Measurements from ENCODE around the gene PI4K2B.
A peak's percentile ranks its signal among the peaks of the same experiment; 100 is the strongest.
"Not testable (repeated sequence)": the region's sequence is repeated elsewhere in the genome, so short reads cannot be mapped to it uniquely, and the experiment has no call there.

The PI4K2B gene

DNA sequence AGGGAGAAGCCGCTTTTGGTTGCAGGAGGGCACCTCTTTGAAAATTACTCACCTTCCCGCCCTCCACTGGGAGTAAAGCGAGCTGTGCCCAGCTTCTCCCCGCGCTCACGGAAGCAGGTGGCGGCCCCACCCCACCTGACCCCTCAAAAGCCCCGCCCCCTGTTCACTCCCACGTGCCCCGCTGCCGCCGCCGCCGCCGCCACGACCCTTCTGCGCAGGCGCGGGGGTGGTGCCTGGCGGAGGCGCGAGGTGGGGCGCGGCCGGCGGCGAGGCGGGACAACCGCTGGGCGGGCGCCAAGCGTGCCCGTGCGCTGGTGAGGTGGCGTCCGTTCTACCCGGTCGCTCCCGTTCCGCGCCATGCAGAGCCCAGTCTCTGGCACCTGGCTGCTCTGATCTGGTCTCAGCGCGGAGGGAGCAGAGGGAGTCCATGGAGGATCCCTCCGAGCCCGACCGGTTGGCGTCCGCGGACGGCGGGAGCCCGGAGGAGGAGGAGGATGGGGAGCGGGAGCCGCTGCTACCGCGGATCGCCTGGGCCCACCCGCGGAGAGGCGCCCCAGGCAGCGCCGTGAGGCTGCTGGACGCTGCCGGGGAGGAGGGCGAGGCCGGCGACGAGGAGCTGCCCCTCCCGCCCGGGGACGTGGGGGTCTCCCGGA lies at the start of gene PI4K2B:
TSS of gene PI4K2B (plus strand) at position 297 of the 653 bp plus-strand sequence. CDS start at position 428, 131 bp downstream.
- DNase-seq = peak; percentile 78 to 93 (median 82)

DNA sequence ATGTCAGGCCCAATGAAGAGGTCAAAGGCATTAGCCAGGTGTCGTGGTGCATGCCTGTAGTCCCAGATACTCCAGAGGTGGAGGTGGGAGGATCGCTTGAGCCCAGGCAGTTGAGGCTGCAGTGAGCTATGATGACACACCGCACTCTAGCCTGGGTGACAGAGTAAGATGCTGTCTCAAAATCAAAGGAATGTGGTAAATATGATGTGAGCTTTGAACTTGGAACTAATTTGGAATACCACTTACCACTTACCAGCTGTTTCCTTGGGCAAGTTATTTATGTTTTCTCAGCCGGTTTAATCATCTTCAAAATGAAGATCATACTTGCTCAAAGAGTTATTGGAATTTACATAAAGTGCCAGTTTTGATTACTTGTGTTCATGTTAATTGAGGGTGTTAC lies 49.8 kb upstream of the PI4K2B start:
- DNase-seq = no peak

DNA sequence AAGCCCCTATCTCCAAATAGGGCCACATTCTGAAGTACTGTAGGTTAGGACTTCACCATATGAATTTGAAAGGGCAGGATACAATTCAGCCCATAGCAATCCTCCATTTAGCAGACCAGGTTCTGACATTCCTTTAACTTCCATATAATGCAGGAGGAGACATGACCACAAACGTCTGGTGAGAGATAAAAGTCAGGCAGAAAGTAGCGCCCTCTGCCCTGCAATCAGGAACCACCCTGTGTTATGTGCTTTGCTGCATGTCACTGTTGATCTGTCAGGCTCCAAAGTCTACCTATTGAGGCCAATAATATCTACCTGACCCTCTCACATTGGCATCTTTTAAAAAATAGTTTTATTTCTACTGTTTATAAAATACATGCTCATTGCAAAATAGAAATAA lies 43.4 kb upstream of the PI4K2B start:
- no peak for DNase-seq

DNA sequence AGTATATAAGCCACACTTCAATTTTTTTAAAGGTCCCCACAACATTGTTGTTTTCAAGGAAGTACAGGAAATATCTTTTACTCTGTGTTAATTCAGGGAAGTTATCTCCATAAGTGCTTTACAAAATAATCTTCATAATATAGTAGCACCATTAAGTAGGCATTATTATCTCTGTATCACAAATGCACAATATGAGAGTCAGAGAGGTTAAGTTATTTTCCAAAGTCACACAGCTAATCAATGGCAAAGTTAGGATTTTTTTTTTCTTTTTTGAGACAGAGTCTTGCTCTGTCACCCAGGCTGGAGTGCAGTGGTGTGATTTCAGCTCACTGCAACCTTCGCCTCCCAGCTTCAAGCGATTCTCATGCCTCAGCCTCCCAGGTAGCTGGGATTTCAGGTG lies 35.1 kb upstream of the PI4K2B start:
- no peak for DNase-seq

DNA sequence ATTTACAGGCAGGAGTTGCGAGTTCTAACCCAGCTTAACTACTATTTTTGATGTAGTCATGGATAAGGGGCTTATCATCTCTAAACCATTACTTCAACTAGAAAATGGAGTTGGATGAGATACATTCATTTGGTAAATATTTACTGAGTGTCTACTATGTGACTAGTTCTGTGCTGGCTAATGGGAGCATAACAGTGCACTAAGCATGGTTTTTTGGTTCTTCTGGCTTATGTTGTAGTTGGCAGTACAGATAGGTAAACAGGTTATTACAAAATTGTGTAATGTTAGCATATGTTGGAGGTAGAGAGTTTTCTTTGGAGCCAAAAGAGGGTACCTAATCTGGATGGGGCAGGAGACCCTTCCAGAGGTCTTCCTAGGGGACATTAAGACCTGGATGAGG lies 25.8 kb upstream of the PI4K2B start:
- no peak for DNase-seq

DNA sequence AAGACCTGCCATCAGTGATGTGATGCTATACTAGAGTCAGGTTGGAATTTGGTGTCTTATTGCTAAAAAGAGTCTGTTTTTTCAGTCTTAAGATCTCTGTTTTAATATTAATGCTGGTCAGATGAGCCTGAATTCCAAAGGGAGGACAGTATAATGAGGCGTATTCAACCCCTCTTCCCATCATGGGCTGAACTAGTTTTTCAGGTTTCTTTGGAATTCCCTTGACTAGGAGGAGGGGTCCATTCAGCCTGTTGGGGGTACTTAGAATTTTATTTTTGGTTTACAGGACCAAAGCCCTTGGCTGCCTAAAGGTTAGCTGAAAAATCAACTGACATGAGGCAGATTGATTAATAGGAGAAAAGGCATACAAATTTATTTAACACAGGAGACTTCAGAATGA lies 24.1 kb upstream of the PI4K2B start:
- no peak for DNase-seq

DNA sequence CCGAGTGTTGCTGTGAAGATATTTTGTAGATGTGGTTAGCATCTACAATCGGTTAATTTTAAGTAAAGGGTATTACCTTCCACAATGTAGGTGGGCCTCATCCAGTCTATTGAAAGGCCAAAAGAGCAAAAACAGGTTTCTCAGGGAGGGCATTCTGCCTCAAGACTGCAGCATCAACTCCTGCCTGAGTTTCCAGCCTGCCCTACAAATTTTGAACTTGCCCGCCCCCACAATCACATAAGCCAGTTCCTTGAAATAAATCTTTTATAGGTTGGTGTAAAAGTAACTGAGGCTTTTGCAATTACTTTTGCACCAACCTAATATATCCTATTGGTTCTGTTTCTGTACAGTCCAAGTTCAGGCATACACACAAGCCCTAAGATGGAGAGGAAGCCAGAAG lies 22.1 kb upstream of the PI4K2B start:
- DNase-seq = no peak

DNA sequence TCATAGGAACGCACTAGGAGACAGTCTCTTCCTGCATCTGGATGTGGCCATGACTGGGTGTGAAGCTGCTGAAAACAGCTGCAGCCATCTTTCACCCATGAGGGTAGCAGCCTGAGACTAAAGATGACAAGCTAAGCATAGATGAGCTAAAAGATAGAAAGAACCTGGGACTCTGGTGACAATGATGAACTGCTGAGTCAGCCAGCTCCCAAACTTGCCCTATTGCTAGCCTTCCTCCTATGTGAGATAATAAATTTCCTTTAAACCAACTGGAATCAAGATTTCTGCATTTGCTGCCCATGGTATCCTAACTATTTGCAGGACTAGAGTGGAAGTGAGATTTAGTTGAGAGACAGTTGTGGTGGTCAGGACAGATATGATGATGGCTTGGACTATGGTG lies 21.0 kb upstream of the PI4K2B start:
- DNase-seq = no peak

DNA sequence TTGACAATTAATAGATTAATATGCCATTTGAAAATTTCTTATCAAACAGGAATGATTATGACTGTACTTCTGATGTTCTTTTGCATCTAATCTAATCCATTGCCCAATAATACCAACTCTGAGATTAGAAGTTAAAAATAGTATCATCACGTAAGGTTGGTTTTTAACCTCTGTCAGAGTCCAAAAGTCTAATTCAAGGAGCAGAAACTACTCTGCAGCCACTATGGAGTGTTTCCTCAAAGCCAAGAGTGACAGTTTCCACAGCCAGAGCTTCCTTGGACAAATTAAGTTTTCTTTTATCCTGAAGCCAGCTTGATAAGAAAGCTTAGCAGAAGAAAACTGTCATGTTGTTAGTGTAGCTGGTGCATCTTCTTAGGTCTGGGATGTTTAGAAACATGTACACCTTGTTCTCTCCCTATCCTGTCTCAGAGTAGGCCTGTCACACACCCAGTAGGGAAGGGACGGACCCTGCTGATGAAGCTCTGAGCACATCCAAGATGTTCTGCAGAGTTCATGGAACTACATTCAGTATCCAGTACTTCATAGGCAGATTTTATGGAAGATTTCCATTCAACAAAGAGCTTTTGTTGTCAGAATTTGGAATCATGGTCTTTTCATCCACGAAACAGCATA lies 20.4 kb upstream of the PI4K2B start:
- no peak for DNase-seq

DNA sequence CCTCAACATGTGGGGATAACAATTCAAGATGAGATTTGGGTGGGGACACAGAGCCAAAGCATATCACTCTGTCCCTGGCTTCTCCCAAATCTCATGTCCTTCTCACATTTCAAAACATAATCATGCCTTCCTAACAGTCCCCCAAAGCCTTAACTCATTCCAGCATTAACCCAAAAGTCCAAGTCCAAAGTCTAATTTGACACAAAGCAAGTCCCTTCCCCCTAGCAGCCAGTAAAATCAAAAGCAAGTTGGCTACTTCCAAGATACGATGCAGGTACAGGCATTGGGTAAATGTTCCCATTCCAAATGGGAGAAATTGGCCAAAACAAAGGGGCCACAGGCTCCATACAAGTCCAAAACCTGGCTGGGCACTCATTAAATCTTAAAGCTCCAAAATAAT lies 19.1 kb upstream of the PI4K2B start:
- not testable (repeated sequence) for DNase-seq

DNA sequence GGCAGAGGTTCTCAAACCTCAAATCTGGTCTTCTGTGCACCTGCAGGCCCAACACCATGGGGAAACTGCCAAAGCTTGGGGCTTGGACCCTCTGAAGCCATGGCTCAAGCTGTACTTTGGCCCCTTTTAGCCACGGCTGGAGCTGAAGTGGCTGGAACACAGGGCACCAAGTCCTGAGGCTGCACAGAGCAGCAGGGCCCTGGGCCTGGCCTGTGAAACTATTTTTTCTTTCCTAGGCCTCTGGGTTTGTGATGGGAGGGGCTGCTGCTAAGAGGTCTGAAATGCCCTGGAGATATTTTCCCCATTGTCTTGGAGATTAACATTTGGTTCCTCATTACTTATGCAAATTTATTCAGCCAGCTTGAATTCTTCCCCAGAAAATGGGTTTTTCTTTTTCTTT lies 18.3 kb upstream of the PI4K2B start:
- DNase-seq = no peak

DNA sequence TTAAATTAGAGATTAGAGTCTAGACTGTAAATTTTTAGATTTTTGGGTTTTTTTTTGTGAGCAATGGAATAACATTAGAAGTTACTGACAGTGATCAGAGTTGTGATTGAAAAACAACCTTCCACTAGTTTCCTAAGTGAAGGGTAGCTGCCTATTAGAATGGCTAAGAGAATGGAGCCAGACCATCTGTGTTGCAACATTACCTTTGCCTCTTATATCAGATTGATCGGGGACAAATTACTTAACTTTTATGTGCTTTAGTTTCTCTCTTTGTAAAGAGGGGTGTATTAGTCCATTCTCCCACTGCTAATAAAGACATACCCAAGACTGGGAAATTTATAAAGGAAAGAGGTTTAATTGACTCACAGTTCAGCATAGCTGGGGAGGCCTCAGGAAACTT lies 12.5 kb upstream of the PI4K2B start:
- no peak for DNase-seq

DNA sequence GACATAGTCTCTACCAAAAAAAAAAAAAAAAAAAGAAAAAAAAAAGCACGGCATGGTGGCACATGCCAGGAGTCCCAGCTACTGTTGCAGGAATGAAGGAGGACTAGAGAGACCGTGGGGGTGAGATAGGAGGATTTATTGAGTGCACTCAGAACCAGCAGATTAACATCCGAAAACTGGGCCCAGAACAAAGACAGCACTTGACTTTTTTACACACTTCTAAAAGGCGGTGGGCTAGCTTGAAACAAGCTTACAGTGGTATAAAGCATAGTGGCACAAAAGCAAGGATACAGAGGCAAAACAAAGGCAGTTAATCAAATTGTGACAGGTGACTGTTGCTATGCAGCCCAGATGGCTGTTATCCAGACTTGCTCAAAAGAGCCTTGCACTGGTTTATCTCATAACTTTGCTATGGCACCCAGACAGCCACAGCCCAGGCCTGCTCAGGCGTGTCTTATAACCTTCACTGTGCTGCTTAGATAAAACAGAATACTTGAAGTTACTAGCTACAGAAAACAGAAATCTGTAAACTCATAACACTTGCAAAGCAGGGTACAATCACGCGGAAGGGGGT lies 9.9 kb upstream of the PI4K2B start:
- no peak for DNase-seq

DNA sequence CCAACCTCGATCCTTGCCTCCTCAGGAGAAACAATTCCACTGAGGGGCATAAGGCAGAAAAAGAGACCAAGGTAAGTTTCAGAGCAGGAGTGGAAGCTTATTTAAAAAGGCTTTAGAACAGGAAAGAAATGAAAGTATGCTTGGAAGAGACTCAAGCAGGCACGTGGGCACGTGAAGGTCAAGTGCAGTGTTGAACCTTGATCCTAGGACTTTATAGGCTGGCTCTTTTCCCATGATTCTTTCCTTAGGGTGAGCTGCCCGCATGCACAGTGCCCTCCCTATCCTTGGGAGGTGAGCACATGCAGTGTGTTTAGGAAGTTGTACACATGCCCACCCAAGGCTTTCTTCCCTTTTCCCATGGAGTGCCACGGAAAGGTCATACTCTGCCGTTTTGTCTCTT lies 4.0 kb upstream of the PI4K2B start:
- no peak for DNase-seq

DNA sequence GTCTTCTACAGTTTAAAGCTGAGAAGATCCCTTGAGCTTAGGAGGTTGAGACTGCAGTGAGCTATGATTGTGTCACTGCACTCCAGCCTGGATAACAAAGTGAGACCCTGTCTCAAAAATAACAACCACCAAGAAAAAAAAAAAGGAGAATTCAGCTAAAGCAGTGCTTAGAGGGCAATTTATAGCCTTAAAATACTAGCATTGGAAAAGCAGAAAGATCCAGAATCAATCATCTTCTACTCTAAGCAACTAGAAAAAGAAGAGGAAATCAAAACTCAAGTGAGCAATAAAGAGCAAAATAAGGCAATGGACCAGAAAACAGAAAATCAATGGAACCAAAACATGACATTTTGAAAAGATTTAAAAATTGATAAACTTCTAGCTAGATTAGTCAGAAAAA lies 639 bp upstream of the PI4K2B start:
- DNase-seq = no peak

DNA sequence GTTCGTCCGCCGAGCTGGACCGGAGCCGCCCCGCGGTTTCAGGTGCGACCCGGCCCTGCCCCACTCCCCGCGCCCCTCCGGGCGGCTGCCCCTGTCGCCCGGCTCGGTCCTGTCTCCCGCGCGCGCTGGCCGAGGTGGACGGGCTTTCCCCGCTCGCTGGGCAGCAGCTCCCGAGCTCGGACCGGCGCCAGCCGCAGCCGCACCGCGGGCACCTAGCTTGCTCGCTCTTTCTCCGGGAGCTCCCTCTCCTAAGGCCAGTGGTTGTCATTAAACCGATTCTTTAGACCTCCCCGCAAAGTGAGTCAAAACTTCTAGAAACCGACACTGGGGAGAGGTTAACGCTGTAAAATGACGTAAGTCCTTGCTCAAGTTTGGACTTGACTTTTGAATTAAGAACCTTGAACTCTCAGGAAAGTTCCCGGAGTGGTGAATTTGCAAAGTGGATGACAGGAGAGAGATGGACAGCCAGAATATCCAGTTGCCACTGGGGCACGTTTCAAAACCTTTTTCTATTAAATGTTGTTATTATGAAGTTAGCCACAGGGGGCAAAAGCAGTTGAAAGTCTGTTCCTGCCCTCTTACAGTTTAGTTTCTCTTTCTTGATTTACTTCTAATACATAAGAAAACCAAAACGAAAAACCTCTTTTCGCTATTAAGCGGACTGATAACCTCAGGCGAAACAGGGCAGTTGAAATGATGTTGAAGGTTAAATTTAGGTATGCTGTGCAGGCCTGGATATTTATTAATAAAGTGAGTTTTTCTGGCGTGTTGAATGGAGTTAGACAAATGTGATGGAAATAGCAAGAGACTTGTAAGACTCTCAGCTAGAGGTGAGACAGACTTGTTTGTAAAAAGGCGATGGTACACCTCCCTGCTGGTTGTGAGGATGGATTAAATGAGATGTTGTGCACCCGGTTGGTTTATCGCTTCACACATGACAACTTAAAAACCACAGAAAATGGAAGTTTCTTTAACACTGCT lies 847 bp downstream of the PI4K2B start:
- peak in 2 of 4 experiments; percentile 25 to 36 for DNase-seq

DNA sequence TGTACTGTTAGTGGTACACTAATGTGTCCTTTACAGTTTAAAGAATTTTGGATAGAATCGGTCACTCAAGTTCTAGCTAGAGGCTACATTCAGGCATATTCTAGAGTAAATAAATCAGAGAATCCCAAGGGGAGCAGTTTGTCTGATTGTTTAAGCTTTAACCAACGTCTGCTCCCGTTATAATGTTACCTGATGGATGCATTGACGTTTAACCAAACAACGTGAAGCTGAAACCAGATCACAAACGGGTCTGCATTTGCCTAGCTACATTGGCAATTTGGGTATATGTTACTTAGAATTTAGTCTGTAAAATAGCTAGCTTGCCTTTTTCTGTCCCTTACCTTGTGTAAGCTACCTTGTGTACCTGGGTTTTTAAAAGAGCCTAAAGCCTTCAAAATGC lies 1.6 kb downstream of the PI4K2B start:
- no peak for DNase-seq

DNA sequence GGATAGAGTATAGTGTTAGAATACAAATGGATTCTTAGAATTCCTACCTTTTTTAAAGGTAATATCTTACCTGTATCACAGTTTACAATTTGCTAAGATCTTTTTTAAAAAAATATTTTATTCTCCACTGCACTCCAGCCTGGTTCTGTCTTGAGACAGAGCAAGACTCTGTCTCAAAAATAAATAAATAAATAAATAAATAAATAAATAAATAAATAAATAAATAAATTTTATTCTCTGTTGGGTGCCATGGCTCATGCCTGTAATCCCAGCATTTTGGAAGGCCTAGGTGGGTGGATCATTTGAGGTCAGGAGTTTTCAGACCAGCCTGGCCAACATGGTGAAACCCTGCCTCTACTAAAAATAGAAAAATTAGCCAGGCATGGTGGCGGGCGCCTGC lies 2.2 kb downstream of the PI4K2B start:
- not testable (repeated sequence) for DNase-seq

DNA sequence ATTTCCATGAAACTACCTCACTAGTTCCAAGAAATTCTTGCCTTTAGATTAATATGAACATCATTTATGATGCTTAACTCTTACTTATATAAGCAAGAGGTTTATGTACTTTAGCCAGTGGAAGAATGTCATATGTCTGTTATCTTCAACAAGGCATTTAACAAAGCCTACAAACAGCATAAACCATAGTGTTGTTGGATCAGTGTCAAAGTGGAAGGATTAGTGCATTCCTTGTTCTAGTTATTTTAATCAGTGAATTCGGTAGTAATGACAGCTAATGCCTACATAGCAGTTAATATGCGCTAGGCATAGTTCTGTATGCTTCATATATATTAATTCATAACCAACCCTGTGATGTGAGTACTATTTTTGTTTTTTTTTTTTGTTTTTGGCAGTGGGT lies 3.1 kb downstream of the PI4K2B start:
- no peak for DNase-seq

DNA sequence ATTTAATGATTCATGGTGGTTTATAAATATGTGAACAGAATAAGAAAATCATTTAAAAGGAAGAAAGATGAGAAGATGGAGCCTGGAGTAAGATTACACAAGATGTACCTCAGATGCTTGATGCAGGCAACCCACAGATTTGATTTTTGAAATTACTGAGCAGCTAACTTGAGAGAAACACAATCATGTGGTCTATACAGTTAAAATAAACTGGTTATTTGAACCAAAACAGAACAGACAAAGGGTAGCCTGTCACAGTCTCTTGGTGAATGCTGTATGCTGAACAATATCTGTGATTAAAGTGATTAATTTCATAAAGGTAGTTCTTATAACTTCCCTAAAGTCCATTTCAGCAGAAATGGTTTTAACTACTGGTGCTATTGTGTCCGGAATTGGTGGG lies 4.2 kb downstream of the PI4K2B start:
- DNase-seq = no peak

DNA sequence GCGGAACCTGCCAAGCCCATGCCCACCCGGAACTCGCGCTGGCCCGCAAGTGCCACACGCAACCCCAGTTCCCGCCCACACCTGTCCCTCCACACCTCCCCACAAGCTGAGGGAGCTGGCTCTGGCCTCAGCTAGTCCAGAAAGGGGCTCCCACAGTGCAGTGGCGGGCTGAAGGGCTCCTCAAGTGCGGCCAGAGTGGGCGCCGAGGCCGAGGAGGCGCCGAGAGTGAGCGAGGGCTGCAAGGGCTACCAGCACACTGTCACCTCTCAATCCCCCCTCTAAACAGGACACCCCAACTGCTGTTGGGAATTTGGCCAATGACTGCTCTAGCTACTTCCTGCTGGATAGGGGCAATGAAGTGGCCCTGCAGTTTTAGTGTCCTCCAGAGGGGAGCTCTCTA lies 5.7 kb downstream of the PI4K2B start:
- not testable (repeated sequence) for DNase-seq

DNA sequence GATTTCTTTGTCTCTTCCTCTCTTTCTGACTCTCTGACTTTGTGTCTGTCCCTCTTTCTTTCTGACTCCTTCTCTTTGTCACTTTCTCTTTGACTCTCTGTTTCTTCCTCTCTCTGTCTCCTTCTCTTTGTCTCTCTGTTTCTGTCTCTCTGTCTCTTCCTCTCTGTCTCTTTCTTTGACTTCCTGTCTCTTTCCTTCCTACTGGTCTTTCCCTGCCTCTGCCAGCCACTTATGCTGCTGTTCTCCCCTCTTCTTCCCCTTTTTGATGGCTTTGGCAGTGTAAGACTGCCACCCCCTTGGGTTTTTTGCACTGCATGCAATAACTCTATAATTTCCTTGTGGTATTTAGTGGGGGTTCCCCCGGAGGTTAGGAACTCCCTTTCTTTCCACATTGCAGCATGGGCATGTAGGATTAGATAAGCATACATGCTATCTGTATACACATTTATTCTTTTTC lies 6.9 kb downstream of the PI4K2B start:
- DNase-seq = not testable (repeated sequence)

DNA sequence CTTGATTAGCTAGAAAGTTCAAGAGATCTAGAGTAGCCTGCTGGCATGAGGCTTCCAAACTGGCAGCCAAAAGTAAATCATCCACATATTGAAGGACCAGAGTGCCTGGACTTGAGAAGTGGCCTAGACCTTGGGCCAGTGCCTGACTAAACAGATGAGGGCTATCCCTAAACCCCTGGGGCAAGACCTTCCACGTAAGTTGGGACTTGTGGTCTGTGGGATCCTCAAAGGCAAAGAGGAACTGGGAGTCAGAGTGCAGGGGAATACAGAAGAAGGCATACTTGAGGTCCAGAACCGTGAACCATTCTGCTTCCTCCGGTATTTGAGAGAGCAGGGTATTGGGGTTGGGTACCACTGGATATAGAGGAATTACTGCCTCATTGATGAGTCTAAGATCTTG lies 8.4 kb downstream of the PI4K2B start:
- not testable (repeated sequence) for DNase-seq

Data from activated naive CD4-positive, alpha-beta T cell (primary cell).